Globus pallidus (tissue), 1 donor: ENCODE data around the gene PTPN6.

Source experiments
- DNase-seq: peaks from one replicate; pipeline ENCODE4 v3.0.0-alpha.2; 2015; ENCODE audit warnings: low spot score

The PTPN6 gene

GRCh38 chr12:6970096-6970527, 19.0 kb downstream of the PTPN6 start:
- DNase-seq: no peak

- no peak for DNase-seq
Observed at GRCh38 chr12:6974180-6974579, 23.0 kb downstream of the PTPN6 start.

GRCh38 chr12:6975297-6976032, 24.3 kb downstream of the PTPN6 start:
- DNase-seq: no peak

GRCh38 chr12:6977653-6978052, 26.5 kb downstream of the PTPN6 start:
- no peak for DNase-seq

- DNase-seq: no peak
Observed at GRCh38 chr12:6978188-6978587, 27.0 kb downstream of the PTPN6 start.

GRCh38 chr12:6978611-6979011, 27.5 kb downstream of the PTPN6 start:
- DNase-seq: no peak

GRCh38 chr12:6979021-6979420, 27.9 kb downstream of the PTPN6 start:
- DNase-seq: no peak

- no peak for DNase-seq
Observed at GRCh38 chr12:6979453-6979852, 28.3 kb downstream of the PTPN6 start.

- DNase-seq: no peak
Observed at GRCh38 chr12:6980075-6980474, 28.9 kb downstream of the PTPN6 start.

- no peak for DNase-seq
Observed at GRCh38 chr12:6980740-6981139, 29.6 kb downstream of the PTPN6 start.

GRCh38 chr12:6981152-6982052, 30.2 kb downstream of the PTPN6 start:
- no peak for DNase-seq

- DNase-seq: no peak
Observed at GRCh38 chr12:6982532-6982931, 31.4 kb downstream of the PTPN6 start.

GRCh38 chr12:6987956-6988553, 36.9 kb downstream of the PTPN6 start:
- no peak for DNase-seq

GRCh38 chr12:6996040-6996441, 44.9 kb downstream of the PTPN6 start:
- DNase-seq: no peak

GRCh38 chr12:6998715-6999451, 47.7 kb downstream of the PTPN6 start:
- no peak for DNase-seq

GRCh38 chr12:7001921-7002591, 50.9 kb downstream of the PTPN6 start:
- no peak for DNase-seq

GRCh38 chr12:7004287-7004803, 53.2 kb downstream of the PTPN6 start:
- no peak for DNase-seq

GRCh38 chr12:7004840-7005239, 53.7 kb downstream of the PTPN6 start:
- DNase-seq: no peak

GRCh38 chr12:7005311-7005710, 54.2 kb downstream of the PTPN6 start:
- no peak for DNase-seq

- no peak for DNase-seq
Observed at GRCh38 chr12:7006639-7007038, 55.5 kb downstream of the PTPN6 start.

- DNase-seq: no peak
Observed at GRCh38 chr12:7008864-7009263, 57.7 kb downstream of the PTPN6 start.
